ENCODE data around the gene NTRK2.

DNA sequence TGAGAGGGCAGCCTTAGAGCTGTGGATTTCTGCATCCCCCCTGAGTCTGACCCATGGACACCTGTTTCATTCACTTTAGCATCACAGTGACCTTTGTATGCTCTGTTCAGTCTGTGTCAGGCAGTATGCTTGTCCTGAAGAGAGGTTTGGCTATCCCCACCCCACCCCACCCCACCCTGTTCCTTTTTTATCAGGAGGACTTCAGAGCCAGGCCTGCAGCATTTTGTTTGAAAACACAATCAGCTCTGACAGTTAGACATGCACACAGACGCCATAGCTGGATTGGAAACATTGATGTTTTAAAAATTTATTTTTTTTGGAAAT lies 142.2 kb downstream of the NTRK2 start:
- TF ChIP-seq, protein P1, sequence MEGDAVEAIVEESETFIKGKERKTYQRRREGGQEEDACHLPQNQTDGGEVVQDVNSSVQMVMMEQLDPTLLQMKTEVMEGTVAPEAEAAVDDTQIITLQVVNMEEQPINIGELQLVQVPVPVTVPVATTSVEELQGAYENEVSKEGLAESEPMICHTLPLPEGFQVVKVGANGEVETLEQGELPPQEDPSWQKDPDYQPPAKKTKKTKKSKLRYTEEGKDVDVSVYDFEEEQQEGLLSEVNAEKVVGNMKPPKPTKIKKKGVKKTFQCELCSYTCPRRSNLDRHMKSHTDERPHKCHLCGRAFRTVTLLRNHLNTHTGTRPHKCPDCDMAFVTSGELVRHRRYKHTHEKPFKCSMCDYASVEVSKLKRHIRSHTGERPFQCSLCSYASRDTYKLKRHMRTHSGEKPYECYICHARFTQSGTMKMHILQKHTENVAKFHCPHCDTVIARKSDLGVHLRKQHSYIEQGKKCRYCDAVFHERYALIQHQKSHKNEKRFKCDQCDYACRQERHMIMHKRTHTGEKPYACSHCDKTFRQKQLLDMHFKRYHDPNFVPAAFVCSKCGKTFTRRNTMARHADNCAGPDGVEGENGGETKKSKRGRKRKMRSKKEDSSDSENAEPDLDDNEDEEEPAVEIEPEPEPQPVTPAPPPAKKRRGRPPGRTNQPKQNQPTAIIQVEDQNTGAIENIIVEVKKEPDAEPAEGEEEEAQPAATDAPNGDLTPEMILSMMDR (optimal IDR thresholded peaks at IDR 0.05 in 1 of 3, IDR thresholded peaks at IDR 0.05 in 1 of 3, conservative IDR thresholded peaks at IDR 0.05 in 1 of 3; ENCODE audit: extremely low read depth in 1 of 3, insufficient read depth in 2 of 3, low read length in 3 of 3): no peak
- no peak for TF ChIP-seq EZH2 (IDR thresholded peaks at IDR 0.05; ENCODE audit: low read length)
